HFFc6 (cell line): ENCODE data around the gene DDIT4. TPM values are rescaled to one million over a fixed set of nuclear protein-coding genes. Genes with fewer than 3 reads are reported as not detected.
"Not testable (repeated sequence)": the region's sequence is repeated elsewhere in the genome, so short reads cannot be mapped to it uniquely, and the experiment has no call there.

Experiments
- DNase-seq: peaks from one replicate; pipeline ENCODE4 v3.0.0-alpha.2; 2018
- H3K27ac Mint-ChIP-seq: 2 replicates; pipeline ENCODE4 v1.8.0; 2020; ENCODE audit warnings: mild to moderate bottlenecking, mixed read lengths
- H3K27me3 Mint-ChIP-seq: 2 replicates; pipeline ENCODE4 v1.8.0; 2021; ENCODE audit warnings: mild to moderate bottlenecking, moderate library complexity, mixed read lengths; ENCODE audit not compliant: insufficient read depth
- H3K36me3 Mint-ChIP-seq: 2 replicates; pipeline ENCODE4 v1.8.0; 2021; ENCODE audit warnings: low read depth, mixed read lengths
- H3K4me1 Mint-ChIP-seq: 2 replicates; pipeline ENCODE4 v1.8.0; 2020; ENCODE audit warnings: low read depth, mixed read lengths
- H3K4me3 Mint-ChIP-seq: 2 replicates; pipeline ENCODE4 v1.8.0; 2020; ENCODE audit warnings: mild to moderate bottlenecking, moderate library complexity, mixed read lengths
- H3K9me3 Mint-ChIP-seq: 2 replicates; pipeline ENCODE4 v1.8.0; 2020; ENCODE audit warnings: mild to moderate bottlenecking, mixed read lengths
- CTCF ChIP-seq: fragments of 200-600 bp; sonication (generic); IDR thresholded peaks from 2 replicates; pipeline ENCODE4 v1.5.0; 2021; ENCODE audit warnings: antibody characterized with exemption, mild to moderate bottlenecking
- total RNA-seq, 6 experiments: library from RNA; stranded (reverse); fragmentation: NEBNext Ultra II Directional; extraction: Animal tissue kit (Norgen Biotek cat#: 25700); gene quantifications; 2 replicates in 1 of 6; 3 replicates in 5 of 6; pipeline ENCODE4 v1.2.3, GENCODE V29; 2021

Gene DDIT4
- total RNA-seq, 6 experiments from 2014 or later: 27.7 to 32.4 (median 30.0) TPM

GRCh38 chr10:72265990-72266865 lies 7.5 kb upstream of the DDIT4 start:
- H3K9me3 Mint-ChIP-seq: no peaks in the 10 kb centered on the region
- no peak overlapping the region for H3K27ac Mint-ChIP-seq
- TF ChIP-seq CTCF: no peak
- no peaks in the 10 kb centered on the region for H3K36me3 Mint-ChIP-seq
- no peak for DNase-seq
- peaks cover 19% of the 10 kb centered on the region for H3K4me1 Mint-ChIP-seq
- no peaks in the 10 kb centered on the region; the same call in 1 of the 2 replicates for H3K27me3 Mint-ChIP-seq
- no peak overlapping the region for H3K4me3 Mint-ChIP-seq

GRCh38 chr10:72267381-72267780 lies 6.3 kb upstream of the DDIT4 start:
- Mint-ChIP-seq H3K36me3 (no peaks in the 10 kb centered on the region), H3K9me3 (no peaks in the 10 kb centered on the region), H3K27ac (no peak overlapping the region), H3K4me3 (no peak overlapping the region), H3K27me3 (no peaks in the 10 kb centered on the region; the same call in 1 of the 2 replicates), H3K4me1 (peaks cover 19% of the 10 kb centered on the region)
- no peak for DNase-seq
- no peak for TF ChIP-seq CTCF

GRCh38 chr10:72267819-72268399 lies 5.8 kb upstream of the DDIT4 start:
- Mint-ChIP-seq H3K36me3 (no peaks in the 10 kb centered on the region), H3K4me1 (peaks cover 25% of the 10 kb centered on the region), H3K27ac (no peak overlapping the region), H3K9me3 (no peaks in the 10 kb centered on the region), H3K4me3 (no peak overlapping the region), H3K27me3 (no peaks in the 10 kb centered on the region; the same call in 1 of the 2 replicates)
- no peak for DNase-seq
- no peak for TF ChIP-seq CTCF

- H3K36me3 Mint-ChIP-seq, H3K27ac Mint-ChIP-seq, H3K4me3 Mint-ChIP-seq, H3K27me3 Mint-ChIP-seq, DNase-seq, H3K9me3 Mint-ChIP-seq: not testable (repeated sequence)
- peaks cover 25% of the 10 kb centered on the region for H3K4me1 Mint-ChIP-seq
These were observed 5.1 kb upstream of the DDIT4 start for GRCh38 chr10:72268475-72269200.

- no peak for DNase-seq
- H3K36me3 Mint-ChIP-seq: peaks cover 12% of the 10 kb centered on the region
- peaks cover 35% of the 10 kb centered on the region for H3K4me1 Mint-ChIP-seq
- H3K27ac Mint-ChIP-seq: no peak overlapping the region
- H3K27me3 Mint-ChIP-seq: peaks cover 3% of the 10 kb centered on the region
- no peaks in the 10 kb centered on the region for H3K9me3 Mint-ChIP-seq
- no peak overlapping the region for H3K4me3 Mint-ChIP-seq
- TF ChIP-seq CTCF: no peak
These were observed 3.0 kb upstream of the DDIT4 start for GRCh38 chr10:72270607-72271281.
